Right ventricle myocardium superior (tissue), 1 donor: ENCODE data around the gene SH3PXD2A. TPM values are rescaled to one million over a fixed set of nuclear protein-coding genes. Genes with fewer than 3 reads are reported as not detected.
"Not testable (repeated sequence)": the region's sequence is repeated elsewhere in the genome, so short reads cannot be mapped to it uniquely, and the experiment has no call there.

Experiments used
- ATAC-seq: fragments of 200-7000 bp; cut with Tn5 transposase; one replicate; pipeline ENCODE4 v1.9.1; 2020; ENCODE audit warnings: mild to moderate bottlenecking; ENCODE audit not compliant: poor library complexity
- DNase-seq: peaks from one replicate; pipeline ENCODE4 v3.0.0-alpha.2; 2020
- intact Hi-C: fragments of 100-400 bp; cut with DNase I; formaldehyde crosslinking; loops from one replicate; pipeline ENCODE4 v1.11.2; 2022
- total RNA-seq: library from RNA; stranded (reverse); fragmentation: NEBNext Ultra II Directional; extraction: Animal tissue kit (Norgen Biotek cat#: 25700); gene quantifications from one replicate; pipeline ENCODE4 v1.2.1, GENCODE V29; 2021
- donor health status: DM: no; HTN: yes; CAD: no; lungs with severe emphysema.

SH3PXD2A gene
- total RNA-seq, 1 donor from 2014 or later: 27.0 TPM

DNA sequence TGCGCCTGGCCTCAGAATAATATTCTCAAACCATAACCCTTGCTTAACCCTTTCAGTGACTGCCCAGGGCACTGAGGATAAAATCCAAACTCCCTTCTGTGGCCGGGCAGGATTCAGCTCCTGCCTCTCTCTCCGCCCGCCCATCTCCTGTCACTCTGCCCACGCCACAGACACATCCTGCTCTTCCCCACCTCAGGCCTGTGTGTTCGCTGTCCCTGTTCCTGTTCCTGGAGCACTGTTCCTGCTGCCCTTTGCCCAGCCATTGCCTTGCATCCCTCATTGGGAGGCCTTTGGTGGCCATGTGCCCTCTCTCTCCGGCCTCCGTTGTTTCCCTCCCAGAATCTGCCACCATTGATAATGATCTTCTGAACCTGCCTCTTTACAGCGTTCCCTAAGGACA lies 108.8 kb downstream of the SH3PXD2A start:
- ATAC-seq: no peak
- no peak for DNase-seq
- intact Hi-C loops: no loop called here

DNA sequence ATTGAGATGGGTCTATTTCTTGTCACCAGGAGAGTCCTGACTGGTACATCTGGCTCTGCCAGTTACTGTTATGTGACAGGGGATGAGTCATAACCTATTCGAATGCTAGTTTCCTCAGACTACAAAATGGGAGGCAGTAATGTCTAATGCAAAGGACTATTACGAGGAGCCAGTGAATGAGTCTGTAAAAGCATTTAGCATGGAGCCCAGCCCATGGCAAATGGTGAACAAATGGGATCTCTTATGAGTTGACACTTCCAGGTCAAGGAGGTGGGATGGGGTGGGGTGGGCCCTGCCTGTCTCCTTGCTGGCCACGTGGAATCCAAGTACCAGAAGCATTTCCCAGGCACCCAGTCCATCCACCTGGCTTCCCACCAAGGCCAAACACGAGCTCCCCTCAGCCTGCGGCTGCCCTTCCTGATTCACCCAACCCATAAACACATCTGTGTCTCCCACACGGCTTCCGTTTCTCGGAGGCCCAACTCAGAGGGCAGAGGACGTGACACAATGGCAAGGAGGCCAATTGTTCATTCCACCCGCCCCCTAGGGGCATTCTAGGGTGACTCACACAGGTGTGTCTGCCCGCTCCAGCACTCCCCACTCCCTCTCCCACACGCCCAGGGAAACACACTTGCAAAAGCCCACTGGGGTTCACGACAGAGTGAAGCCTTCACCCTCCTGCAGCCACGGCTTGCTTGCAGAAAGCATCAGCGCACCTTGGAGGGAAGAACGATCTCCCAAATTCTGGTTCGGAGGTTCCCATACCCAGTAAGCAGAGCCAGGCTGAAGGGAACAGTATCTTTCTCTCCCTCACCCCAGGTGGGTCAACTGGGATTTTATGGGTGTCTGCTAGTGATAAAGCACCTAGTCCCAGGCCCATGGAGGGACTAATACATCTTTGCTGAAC lies 109.8 kb downstream of the SH3PXD2A start:
- intact Hi-C loops: no loop called here
- peak; percentile 10 for ATAC-seq
- no peak for DNase-seq

DNA sequence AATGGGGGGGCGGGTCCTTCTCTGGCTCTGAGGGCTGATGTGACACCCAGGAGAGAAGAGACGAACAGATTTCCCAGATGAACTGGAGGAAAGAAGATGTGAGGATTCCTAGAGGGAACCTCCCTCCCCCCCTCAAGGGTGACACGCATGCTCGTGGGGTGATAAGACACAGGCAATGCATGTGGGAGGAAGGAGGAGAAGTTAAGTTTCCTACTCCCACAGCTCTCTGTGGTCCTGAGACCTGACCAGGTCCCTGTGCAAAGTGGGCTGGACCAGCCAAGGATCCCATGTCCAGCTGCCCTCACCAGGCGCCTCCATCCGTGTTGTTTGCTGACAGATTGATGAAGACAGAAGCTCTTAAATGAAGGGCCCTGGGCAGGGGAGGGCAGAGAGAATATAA lies 112.6 kb downstream of the SH3PXD2A start:
- ATAC-seq (no peak), DNase-seq (no peak)
- intact Hi-C loops: no loop called here

DNA sequence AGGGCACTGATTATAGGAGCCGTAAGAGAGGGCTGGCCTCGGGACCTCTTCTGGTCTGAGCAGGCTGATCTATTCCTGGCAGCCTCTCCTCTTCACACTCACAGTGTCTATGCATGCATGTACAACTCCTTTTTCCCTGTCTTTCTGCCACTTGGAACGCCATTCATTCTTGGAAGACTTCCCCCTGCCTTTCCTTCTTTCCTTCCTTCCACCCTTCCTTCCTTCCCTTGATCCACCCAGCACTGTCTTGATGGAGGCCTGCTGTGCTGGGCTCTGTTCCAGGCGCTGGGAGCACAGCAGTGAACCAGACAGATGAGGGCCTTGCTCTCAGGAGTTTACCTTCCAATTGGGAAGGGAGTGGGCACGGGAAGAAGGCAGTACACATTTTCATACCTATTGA lies 114.8 kb downstream of the SH3PXD2A start:
- intact Hi-C loops: no loop called here
- ATAC-seq (peak; percentile 59), DNase-seq (no peak)

DNA sequence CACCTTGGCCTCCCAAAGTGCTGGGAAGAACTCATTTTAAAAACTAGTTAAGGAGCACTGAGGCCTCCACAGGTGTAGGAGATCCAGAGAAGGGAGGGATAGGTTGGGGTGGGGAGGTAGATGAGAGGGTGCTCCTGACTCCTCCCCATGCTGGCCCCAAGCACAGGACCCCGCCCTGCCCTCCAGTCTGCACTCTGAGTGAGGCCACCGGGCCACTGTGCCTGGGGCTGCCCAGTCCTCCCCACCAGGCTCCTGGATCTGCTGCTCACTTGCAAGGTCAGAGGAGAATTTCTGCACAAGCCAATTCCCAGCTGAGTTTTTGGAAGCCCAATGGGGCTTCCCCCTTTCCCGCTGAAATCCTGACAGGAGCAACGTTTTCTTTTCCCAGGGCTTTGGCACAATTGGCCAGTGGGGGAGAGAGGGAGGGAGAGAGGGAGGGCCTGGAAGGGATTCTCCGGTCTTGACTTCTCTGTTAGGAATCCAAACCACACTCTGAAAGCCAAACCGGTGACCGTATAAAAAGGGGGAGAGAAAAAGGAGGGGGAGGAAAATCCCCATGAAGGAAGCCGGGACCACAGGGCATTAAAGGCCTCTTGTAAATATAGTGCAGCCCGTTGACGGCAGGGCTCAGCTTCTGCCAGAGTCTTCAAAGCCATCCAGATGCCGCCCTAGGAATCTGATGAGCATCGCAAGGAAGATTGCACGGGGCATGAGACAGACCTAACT lies 116.2 kb downstream of the SH3PXD2A start:
- ATAC-seq (peak; percentile 66), DNase-seq (no peak)
- intact Hi-C loops: no loop called here

DNA sequence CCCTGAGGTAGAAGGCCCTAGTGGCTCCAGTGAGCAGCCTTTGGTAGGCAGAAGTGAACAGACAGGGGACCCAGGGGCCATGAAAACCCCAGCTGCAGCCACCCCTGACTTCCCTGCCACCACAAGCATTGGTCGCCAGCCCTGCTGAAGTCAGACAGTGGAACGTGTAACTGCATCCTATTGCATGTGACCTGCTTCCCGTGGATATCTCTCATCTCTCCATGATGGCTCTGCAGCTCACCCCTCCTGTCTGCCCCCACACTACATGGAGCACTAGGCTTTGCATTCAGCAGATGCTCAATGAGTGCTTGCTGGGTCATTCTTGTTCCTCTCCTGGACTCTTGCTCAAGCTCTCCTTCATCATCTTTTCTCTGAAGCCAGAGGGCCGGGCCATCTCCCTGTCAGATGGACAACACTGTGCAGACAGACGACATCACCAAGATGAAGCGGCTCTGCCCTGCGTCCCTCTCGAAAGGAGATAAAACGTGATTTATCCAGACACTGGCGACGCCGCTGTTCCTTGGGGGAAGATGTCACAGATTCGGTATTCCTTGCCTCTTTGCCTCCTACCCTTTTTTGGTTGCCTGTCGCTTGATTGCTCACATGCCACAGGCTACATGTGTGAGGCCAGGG lies 117.5 kb downstream of the SH3PXD2A start:
- DNase-seq: no peak
- no peak for ATAC-seq
- intact Hi-C loops: no loop called here

DNA sequence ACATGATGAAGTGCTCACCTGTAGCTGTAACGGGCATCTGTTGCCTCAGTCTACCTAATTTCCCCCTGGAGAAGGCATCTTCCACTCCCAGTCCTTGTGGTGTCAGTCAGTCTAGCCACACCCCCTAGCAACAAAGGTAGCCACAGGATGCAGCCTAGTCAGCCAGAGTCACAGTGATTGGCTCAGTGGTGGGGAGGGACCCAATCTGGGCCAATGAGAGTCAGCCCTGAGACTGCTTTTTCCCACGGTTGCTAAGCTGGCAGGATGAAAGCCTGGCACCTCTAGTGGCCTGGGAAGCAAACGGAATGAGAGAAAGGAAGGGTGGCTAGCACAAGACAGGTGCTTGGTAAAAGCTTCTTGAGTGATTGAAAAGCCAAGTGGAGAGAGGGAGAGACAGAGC lies 118.6 kb downstream of the SH3PXD2A start:
- ATAC-seq (no peak), DNase-seq (no peak)
- intact Hi-C loops: no loop called here

DNA sequence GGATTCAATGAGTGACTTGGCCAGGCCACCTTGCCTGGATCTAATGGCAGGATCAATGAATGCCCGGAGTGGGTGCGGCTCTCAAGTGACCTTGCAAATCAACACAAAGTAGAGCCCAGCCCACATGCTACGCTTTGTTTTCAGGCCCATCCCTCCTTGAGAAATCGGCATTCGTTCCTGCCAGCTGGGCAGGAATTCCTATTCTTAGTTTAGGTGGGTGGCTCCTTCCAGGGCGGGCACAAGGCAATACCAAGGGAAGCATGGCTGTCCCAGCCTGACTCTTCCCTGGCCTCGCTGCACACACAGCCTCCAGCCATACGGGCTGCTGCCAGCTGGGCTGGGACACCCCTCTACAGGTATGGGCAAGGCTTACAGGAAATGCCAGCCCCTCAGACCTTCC lies 119.3 kb downstream of the SH3PXD2A start:
- intact Hi-C loops: no loop called here
- no peak for DNase-seq
- no peak for ATAC-seq

DNA sequence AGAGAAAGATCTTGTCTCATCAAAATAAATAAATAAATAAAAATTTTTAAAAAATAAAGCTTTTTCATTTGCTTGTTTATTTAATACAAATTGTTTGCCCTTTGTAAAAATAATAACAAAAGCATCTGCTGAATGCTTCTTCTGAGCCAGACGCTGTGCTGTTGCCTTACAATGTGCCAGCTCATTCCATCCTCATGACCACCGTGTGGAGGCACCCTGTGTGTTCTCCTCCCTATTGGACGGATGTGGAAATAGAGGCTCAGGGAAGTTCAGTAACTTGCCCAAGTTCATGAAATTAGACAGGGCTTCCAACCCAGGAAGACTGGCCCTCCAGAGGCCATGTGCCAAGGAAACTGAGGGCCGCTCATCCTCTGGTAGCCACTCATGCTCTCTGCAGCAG lies 120.6 kb downstream of the SH3PXD2A start:
- intact Hi-C loops: no loop called here
- no peak for ATAC-seq
- DNase-seq: peak; percentile 12

DNA sequence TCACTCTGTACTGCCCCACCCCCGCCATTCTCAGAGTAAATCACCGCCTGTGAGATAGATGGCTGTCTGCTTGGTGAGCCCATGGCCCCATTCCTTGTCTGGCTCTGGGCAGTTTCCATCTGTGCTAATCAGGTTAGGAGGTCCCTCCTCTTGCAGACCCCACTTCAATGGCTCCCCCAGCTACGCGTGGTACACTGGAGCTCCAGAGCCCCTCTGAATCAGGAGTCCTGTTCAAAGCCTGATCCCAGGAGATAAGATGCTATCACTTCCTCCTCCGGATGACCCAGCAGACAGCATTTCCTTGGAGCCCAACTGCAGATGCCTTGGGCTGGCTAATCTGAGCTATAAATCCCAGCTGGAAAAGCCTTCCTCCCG lies 122.3 kb downstream of the SH3PXD2A start:
- DNase-seq: no peak
- intact Hi-C loops: no loop called here
- ATAC-seq: no peak

DNA sequence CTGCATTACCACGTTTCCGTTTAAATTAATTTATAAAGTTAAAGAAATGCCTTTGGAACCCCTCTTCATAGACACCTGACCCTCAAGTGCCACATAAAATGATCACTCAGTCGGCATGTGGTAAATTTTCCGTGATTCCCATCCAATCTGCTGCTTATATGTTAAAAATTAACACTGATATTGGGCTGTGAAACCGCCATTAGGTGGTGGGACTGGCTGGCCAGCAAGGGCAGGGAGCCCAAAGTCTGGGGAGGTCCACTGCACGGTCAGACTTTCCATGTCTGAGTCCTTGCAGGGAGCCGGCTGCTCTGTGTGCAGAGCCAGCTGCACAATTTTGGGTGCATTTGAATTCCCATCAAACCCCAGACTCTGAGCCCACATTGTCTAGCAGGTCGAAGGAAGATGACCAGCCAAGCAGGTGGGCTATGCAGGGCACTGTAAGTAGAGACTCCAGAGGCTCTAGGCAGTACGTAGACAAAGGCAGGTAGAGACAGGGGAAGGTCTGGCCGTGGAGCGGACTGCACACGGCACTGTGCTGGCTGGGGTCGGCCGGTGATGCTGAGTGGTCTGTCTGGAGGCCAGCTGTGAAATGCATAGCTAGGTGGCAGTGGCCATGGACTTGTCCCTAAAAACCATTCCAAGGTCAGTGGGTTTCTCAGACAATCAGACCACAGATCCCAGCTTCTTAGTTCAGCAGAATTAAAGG lies 122.9 kb downstream of the SH3PXD2A start:
- ATAC-seq (no peak), DNase-seq (no peak)
- intact Hi-C loops: no loop called here

DNA sequence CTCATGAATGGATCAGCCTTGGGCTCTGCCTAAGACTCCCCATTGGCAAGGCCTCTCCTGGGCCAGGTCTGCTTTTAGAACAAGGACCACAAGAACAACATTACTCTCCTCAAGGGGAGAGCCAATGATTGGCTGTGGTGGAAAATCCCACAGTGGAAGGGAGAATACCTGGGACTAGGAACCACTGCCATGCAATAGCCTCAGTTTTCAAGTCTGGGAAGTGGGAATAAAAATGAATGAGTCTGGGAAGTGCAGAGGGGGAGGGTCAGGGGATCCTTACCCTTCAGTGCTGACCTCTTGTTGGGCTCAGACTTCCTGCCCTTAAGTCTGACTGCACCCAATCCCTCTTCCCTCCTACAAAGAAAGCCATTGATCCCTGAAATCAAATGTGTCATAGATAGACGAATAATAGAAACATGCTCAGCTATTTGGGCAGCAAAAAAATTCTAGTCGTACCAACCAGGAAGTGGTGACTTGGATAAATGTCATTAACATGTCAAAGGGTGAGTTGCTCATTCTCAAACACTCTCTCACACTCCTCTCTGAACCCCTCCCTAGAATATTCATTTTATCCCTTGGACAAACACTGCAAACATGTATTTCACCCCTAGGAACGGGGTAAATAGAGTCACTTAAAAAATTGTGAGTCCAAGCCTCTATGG lies 123.6 kb downstream of the SH3PXD2A start:
- DNase-seq: no peak
- no peak for ATAC-seq
- intact Hi-C loops: no loop called here

DNA sequence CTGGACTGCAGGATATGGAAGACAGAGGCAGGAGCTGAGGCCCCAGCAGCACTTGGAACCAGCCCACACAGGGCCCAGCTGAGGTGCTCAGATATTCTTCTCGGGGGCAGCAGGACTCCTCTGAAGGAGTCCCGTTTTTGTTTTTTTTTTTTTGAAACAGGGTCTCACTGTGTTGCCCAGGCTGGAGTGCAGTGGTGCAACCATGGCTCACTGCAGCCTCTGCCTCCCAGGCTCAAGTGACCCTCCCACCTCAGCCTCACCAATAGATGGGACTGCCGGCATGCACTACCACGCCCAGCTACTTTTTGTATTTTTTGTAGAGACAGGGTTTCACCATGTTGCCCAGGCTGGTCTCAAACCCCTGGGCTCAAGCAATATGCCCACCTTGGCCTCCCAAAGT lies 124.3 kb downstream of the SH3PXD2A start:
- ATAC-seq, intact Hi-C loops, DNase-seq: not testable (repeated sequence)

DNA sequence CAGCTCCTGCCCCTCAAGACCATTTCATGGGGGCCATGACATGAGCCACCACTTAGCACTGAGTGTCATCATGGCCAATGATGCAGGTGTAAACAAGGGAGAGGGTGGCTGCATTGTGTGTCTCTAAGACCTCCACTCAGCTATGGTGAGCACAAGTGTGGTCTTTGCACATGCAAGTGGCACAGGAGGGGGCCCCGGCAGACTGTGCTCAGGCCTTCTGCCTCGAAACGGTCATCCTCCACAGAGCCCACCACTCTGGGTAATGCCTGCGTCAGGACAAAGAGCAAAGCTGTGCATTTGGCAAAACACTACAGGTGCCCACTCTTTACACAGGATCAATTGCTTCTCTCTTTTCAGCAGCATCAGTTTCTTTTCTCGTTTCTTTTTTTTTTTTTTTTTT lies 125.5 kb downstream of the SH3PXD2A start:
- intact Hi-C loops: no loop called here
- DNase-seq (no peak), ATAC-seq (no peak)

DNA sequence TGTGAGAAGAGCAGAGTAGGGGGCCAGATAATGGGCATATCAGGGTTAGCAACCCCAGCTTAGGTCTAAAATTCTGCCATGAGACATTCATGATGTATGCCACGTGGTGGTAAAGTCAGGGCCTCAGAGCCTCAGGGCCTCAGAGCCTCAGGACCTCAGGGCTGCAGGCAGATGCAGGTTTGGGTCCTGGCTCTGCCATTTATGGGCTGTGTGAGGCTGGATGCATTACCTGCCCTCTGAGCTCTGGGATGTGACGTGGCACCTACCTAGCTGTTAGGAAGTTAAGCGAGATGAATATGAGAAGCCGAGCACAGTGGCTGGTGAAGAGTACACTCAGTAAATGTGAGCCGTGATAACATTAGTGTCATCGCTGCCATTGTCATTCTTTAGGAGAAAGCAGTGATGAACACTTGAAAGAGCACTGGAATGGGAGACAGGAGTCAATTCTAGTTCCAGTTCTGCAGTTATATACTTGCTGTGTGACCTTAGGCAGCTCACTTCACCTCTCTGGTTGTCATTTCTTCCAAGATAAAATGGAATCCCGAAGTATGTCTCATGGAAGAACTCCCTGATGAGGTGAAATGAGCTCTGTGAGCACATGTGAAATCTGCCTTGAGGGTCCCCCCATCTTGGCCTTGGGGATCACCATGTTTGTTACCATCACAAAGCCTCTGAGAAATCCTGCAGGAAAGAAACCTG lies 127.2 kb downstream of the SH3PXD2A start:
- intact Hi-C loops: no loop called here
- ATAC-seq (no peak), DNase-seq (no peak)

DNA sequence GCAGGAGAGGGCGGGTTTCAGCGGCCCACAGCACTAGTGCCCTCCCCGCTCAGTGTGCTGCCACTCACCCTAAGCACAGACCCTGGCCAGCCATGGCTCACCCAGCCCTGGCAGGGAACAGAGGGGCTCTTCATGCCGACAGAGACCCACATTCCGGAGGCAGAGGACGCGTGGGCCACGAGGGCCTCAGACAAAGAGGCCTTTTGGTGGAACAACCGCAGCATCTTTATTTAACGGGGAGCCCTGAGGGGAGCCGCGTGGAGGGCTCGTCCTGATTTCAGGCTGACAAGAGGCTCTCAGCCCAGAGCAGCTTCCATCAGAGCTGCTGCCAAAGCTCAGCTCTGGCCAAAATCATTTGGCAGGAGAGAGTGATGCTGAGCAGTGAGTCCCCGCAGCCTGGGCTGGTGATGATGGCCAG lies 127.8 kb downstream of the SH3PXD2A start:
- intact Hi-C loops: no loop called here
- DNase-seq: peak; percentile 76
- ATAC-seq: peak; percentile 95

DNA sequence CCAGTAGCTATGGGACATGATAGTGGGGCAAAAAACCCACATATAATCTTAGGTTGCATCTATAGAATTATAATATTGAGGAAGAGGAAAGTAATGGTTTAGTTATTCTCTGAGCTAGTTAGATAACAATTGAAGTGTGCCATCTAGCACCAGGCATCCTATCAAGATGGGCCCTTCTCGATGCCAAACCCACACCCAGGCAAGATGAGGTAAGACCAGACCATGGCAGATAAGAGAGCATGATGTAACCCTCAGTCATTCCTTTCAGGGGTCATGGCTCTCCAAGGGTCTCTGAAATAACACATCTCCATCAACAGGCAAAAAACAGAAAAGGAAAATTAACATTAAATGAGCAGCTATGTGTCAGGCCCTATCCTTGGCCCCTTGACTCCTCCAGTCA lies 128.7 kb downstream of the SH3PXD2A start:
- DNase-seq (peak; percentile 2), ATAC-seq (no peak)
- intact Hi-C loops: no loop called here

DNA sequence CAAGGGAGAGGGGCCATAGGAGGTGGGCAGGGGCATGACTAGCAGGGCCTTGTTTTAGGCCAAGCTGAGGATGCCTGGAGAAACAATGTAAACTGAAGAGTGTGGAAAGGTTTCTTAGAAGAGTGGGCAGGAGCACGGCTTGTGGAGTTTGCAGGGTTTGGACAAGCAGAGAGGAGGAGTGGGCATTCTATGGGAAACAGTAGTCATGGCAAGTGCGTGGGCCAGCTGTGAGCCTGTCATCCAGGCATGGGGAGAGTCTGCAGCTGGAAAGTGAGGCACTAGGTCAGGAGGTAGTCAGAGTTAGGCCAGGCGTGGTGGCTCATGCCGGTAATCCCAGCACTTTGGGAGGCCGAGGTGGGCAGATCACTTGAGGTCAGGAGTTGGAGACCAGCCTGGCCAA lies 130.1 kb downstream of the SH3PXD2A start:
- ATAC-seq (no peak), DNase-seq (peak; percentile 18)
- intact Hi-C loops: no loop called here
